Astrocyte of the cerebellum (primary cell): Measurements from ENCODE around the gene OPTC.

ENCODE experiments used
- DNase-seq: peaks from one replicate; pipeline ENCODE4 v3.0.0-alpha.2; 2011; ENCODE audit warnings: low read depth
- H3K4me3 ChIP-seq: 2 replicates; pipeline ENCODE4 v1.5.1; 2011; ENCODE audit warnings: mild to moderate bottlenecking, low read depth, low read length, moderate library complexity
- CTCF ChIP-seq: IDR thresholded peaks from 2 replicates; pipeline ENCODE4 v1.5.1; 2012; ENCODE audit warnings: low read length, low read depth, moderate library complexity, mild to moderate bottlenecking; ENCODE audit errors: missing control alignments
- in situ Hi-C: cut with HindIII; loops from 2 replicates; pipeline ENCODE4 v1.10.0; 2017; ENCODE audit warnings: low sequenced_read_pairs

Gene OPTC

GRCh38 chr1:203547147-203547546 lies 53.2 kb downstream of the OPTC start:
- no peak for TF ChIP-seq CTCF
- no peak overlapping the region for H3K4me3 ChIP-seq
- no peak for DNase-seq
- in situ Hi-C loops = no loop called here

DNA sequence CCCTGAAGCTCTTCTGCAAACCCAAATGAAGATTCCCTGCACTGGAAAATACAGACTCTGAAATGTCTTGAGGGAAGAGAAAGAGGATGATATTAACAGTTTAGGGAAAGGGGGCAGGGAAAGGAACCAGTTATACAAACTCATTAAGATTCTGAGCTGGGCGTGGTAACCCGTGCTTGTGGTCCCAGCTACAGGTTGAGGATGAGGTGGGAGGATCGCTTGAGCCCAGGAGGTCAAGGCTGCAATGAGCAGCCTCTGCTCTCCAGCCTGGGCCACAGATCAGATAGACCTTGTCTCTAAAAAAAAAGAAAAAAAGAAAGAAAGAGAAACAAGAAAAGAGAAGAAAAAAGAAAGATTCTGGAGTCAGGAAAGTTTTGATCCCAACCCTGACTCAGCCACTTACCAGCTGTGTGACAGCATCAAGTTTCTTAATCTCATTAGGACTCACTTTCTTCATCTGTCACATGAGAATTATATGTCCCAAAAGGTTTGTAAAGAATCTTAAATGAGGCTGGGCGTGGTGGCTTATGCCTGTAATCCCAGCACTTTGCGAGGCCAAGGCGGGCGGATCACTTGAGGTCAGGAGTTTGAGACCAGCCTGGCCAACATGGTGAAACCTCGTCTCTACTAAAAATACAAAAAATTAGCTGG lies 53.9 kb downstream of the OPTC start:
- H3K4me3 ChIP-seq = no peak overlapping the region
- no peak for DNase-seq
- in situ Hi-C loops = no loop called here
- TF ChIP-seq CTCF = no peak

DNA sequence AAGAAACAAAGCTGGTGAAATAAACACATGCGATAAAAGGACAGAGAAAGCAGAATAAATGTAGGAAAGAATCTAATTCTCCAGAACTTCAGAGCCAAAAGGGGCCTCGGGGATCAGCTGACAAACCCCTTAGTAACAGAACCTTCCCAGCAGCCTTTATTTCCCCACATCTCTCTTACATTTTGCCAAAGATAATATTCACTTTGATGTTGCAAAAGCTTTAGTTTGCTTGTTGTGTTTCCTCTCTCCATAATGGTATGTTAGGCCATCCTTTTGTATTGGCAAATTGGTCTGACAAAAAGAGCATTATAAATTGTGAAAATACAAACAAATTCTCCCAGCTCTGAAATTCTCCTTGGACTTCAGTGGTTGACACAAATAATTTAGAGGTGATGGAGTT lies 54.9 kb downstream of the OPTC start:
- no peak for TF ChIP-seq CTCF
- H3K4me3 ChIP-seq = no peak overlapping the region
- DNase-seq = no peak
- in situ Hi-C loops = no loop called here

GRCh38 chr1:203549309-203549708 lies 55.4 kb downstream of the OPTC start:
- DNase-seq = no peak
- in situ Hi-C loops = no loop called here
- no peak overlapping the region for H3K4me3 ChIP-seq
- no peak for TF ChIP-seq CTCF

DNA sequence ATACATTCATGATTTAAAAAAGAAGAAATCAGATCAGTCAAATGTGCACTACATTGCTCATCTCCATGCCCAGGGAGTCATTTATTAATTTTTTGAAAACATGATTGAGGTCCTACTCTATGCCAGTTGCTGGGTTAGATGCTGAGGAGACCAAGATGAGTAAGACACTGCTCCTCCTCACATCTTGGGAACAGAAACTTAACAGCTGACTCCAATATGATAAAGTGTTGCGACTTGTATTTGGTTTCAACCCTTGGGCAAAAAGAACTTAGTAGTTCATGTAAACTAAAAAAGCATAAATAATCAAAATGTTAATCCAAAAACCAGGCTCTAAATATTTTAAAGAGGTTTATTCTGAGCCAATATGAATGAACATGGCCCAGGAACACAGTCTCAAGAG lies 56.9 kb downstream of the OPTC start:
- TF ChIP-seq CTCF = no peak
- no peak for DNase-seq
- no peak overlapping the region for H3K4me3 ChIP-seq
- in situ Hi-C loops = no loop called here

GRCh38 chr1:203551550-203551949 lies 57.6 kb downstream of the OPTC start:
- H3K4me3 ChIP-seq = no peak overlapping the region
- DNase-seq = no peak
- in situ Hi-C loops = no loop called here
- no peak for TF ChIP-seq CTCF
